Gastrocnemius medialis (tissue), 4 donors: Measurements from ENCODE around the gene COA1.

Experiments used
- POLR2A ChIP-seq, 2 donors: fragments of 450-650 bp; IDR thresholded peaks; one replicate each; pipeline ENCODE4 v1.6.1; 2017; ENCODE audit warnings: antibody characterized with exemption in 2 of 2, mild to moderate bottlenecking in 2 of 2, moderate library complexity in 2 of 2
- TF ChIP-seq, protein P1 (sequence below), 5 experiments: fragments of 450-650 bp in 3 of 5; fragments of 200-600 bp in 2 of 5; sonication (generic) in 2 of 5; IDR thresholded peaks in 4 of 5; conservative IDR thresholded peaks in 1 of 5; 1 replicate in 4 of 5; 2 replicates in 1 of 5; pipeline ENCODE4 v1.5.1; 2016 to 2019; ENCODE audit warnings: antibody characterized with exemption in 5 of 5, mild to moderate bottlenecking in 3 of 5, moderate library complexity in 3 of 5

- TF ChIP-seq, protein P1, sequence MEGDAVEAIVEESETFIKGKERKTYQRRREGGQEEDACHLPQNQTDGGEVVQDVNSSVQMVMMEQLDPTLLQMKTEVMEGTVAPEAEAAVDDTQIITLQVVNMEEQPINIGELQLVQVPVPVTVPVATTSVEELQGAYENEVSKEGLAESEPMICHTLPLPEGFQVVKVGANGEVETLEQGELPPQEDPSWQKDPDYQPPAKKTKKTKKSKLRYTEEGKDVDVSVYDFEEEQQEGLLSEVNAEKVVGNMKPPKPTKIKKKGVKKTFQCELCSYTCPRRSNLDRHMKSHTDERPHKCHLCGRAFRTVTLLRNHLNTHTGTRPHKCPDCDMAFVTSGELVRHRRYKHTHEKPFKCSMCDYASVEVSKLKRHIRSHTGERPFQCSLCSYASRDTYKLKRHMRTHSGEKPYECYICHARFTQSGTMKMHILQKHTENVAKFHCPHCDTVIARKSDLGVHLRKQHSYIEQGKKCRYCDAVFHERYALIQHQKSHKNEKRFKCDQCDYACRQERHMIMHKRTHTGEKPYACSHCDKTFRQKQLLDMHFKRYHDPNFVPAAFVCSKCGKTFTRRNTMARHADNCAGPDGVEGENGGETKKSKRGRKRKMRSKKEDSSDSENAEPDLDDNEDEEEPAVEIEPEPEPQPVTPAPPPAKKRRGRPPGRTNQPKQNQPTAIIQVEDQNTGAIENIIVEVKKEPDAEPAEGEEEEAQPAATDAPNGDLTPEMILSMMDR (IDR thresholded peaks at IDR 0.05 in 4 of 5, conservative IDR thresholded peaks at IDR 0.05 in 1 of 5) = no peak
- no peak for TF ChIP-seq POLR2A (IDR thresholded peaks at IDR 0.05)
Observed at GRCh38 chr7:43703573-43703972, 25.8 kb downstream of the COA1 start.
